OCI-LY1 (cell line): ENCODE data around the gene TYW1.

ENCODE experiments used
- H2AFZ ChIP-seq: fragments of 200-600 bp; sonication (generic), shearing (Covaris generic); 2 replicates; pipeline ENCODE4 v1.6.0; 2014; ENCODE audit warnings: antibody characterized with exemption, mild to moderate bottlenecking, low read length
- H3F3A ChIP-seq: fragments of 200-600 bp; sonication (generic), shearing (Covaris generic); 2 replicates; pipeline ENCODE4 v1.6.0; 2014; ENCODE audit warnings: mild to moderate bottlenecking, antibody characterized with exemption, low read length, moderate library complexity; ENCODE audit not compliant: insufficient read depth
- H3K27ac ChIP-seq: fragments of 200-600 bp; sonication (generic); 2 replicates; pipeline ENCODE4 v1.5.1; 2014; ENCODE audit warnings: low read length, mixed run types, mild to moderate bottlenecking, low read depth; ENCODE audit not compliant: poor library complexity, severe bottlenecking
- H3K27me3 ChIP-seq: fragments of 200-600 bp; sonication (generic); 2 replicates; pipeline ENCODE4 v1.6.0; 2014; ENCODE audit warnings: antibody characterized with exemption, mild to moderate bottlenecking, low read length, moderate library complexity; ENCODE audit not compliant: insufficient read depth
- H3K36me3 ChIP-seq: fragments of 200-600 bp; sonication (generic); 2 replicates; pipeline ENCODE4 v1.6.1; 2014; ENCODE audit warnings: mild to moderate bottlenecking, antibody characterized with exemption, low read length, moderate library complexity, mixed read lengths; ENCODE audit not compliant: insufficient read depth
- H3K4me1 ChIP-seq: fragments of 200-600 bp; sonication (generic); 2 replicates; pipeline ENCODE4 v1.5.1; 2014; ENCODE audit warnings: mild to moderate bottlenecking, low read length, moderate library complexity; ENCODE audit not compliant: insufficient read depth, severe bottlenecking
- H3K4me2 ChIP-seq: fragments of 200-600 bp; sonication (generic), shearing (Covaris generic); 2 replicates; pipeline ENCODE4 v1.6.1; 2014; ENCODE audit warnings: low read length
- H3K4me3 ChIP-seq: fragments of 200-600 bp; sonication (generic); 2 replicates; pipeline ENCODE4 v1.5.1; 2014; ENCODE audit warnings: low read length, low read depth, mild to moderate bottlenecking, mixed read lengths; ENCODE audit not compliant: poor library complexity, severe bottlenecking
- H3K79me2 ChIP-seq: fragments of 200-600 bp; shearing (Covaris generic); 2 replicates; pipeline ENCODE4 v1.6.1; 2016; ENCODE audit warnings: mixed run types, low read length, mixed read lengths; ENCODE audit not compliant: insufficient read depth
- H3K9ac ChIP-seq: fragments of 200-600 bp; sonication (generic), shearing (Covaris generic); 2 replicates; pipeline ENCODE4 v1.6.1; 2014; ENCODE audit warnings: mild to moderate bottlenecking, low read length, mixed read lengths
- H3K9me2 ChIP-seq: fragments of 200-600 bp; sonication (generic), shearing (Covaris generic); 2 replicates; pipeline ENCODE4 v1.6.1; 2014; ENCODE audit warnings: low read depth, mild to moderate bottlenecking, low read length, mixed read lengths
- H3K9me3 ChIP-seq: fragments of 200-600 bp; shearing (Covaris generic); 2 replicates; pipeline ENCODE4 v1.6.1; 2014; ENCODE audit warnings: low read length, mixed read lengths
- H4K20me1 ChIP-seq: fragments of 200-600 bp; sonication (generic), shearing (Covaris generic); 2 replicates; pipeline ENCODE4 v1.6.0; 2016; ENCODE audit warnings: mild to moderate bottlenecking, low read length; ENCODE audit not compliant: insufficient read depth
- EZH2 ChIP-seq: fragments of 200-600 bp; sonication (generic), shearing (Covaris generic); IDR thresholded peaks from 2 replicates; pipeline ENCODE4 v1.8.0; 2017; ENCODE audit warnings: borderline replicate concordance, mixed run types, mild to moderate bottlenecking, antibody characterized with exemption, low read length, moderate library complexity, mixed read lengths
- TF ChIP-seq, protein P1 (sequence below): fragments of 200-600 bp; sonication (generic), shearing (Covaris generic); IDR thresholded peaks from 2 replicates; pipeline ENCODE4 v1.5.1; 2017; ENCODE audit warnings: mild to moderate bottlenecking, antibody characterized with exemption, low read length, moderate library complexity, mixed read lengths

The TYW1 gene

DNA sequence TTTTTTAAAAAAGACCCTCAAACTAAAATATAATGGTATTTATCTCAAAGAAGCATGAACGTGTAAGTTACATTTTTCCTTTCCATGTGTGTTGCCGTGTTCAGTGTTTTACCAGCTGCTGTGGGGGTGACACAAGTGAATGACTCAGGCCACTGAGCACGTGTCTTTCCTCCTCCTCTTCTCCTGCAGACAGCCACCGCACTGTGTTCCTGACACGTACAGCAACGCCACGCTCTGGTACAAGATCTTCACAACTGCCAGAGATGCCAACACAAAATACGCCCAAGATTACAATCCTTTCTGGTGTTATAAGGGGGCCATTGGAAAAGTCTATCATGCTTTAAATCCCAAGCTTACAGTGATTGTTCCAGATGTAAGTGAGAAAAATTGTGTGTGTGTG, 45.9 kb upstream of the TYW1 start:
- Histone ChIP-seq H3K4me1 (no peaks in the 10 kb centered on the region), H3K9me2 (no peaks in the 10 kb centered on the region), H4K20me1 (no peaks in the 10 kb centered on the region), H3K79me2 (no peaks in the 10 kb centered on the region), H3K9me3 (no peaks in the 10 kb centered on the region), H3K27me3 (no peaks in the 10 kb centered on the region), H3K27ac (no peak overlapping the region), H3F3A (no peaks in the 10 kb centered on the region), H3K4me3 (no peak overlapping the region), H3K36me3 (peaks cover 84% of the 10 kb centered on the region), H2AFZ (no peak overlapping the region), H3K4me2 (no peak overlapping the region), H3K9ac (no peak overlapping the region)
- TF ChIP-seq, protein P1, sequence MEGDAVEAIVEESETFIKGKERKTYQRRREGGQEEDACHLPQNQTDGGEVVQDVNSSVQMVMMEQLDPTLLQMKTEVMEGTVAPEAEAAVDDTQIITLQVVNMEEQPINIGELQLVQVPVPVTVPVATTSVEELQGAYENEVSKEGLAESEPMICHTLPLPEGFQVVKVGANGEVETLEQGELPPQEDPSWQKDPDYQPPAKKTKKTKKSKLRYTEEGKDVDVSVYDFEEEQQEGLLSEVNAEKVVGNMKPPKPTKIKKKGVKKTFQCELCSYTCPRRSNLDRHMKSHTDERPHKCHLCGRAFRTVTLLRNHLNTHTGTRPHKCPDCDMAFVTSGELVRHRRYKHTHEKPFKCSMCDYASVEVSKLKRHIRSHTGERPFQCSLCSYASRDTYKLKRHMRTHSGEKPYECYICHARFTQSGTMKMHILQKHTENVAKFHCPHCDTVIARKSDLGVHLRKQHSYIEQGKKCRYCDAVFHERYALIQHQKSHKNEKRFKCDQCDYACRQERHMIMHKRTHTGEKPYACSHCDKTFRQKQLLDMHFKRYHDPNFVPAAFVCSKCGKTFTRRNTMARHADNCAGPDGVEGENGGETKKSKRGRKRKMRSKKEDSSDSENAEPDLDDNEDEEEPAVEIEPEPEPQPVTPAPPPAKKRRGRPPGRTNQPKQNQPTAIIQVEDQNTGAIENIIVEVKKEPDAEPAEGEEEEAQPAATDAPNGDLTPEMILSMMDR, result no peak
- TF ChIP-seq EZH2, result no peak

DNA sequence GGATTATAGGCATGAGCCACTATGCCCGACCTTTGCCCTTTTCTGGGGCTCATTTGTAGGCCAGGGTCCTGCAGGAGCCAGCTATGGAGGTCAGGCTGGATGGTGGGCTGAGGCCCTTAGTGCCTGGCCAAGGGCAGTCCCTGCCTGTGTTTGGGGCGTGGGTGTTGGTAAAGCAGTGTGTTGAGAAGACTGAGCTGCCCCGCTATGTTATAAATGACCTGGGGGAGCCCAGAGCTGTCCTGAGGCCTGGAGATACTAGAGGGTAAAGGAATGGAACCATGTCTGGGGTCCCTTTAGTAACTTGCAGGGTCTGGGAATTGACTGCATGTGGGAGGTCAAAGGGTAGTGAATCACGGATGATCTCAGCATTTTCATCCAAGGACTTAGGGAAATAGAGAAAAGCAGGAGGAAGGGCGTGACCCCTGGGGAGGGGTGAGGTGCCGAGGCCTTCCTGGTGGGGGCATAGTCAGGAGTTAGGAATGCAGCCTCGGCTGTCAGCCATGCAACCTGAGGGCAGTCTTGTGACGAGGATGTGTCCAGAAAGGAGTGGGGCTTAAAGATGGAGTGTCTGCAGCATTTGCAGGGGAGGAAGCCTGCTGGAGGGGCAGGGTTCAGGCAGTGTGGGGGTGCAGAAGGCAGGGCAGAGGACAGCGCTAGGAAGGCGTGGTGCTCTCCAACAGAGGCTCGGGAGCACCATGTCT, 44.1 kb upstream of the TYW1 start:
- H3K9ac ChIP-seq, result no peak overlapping the region
- TF ChIP-seq, protein P1, result no peak
- no peak for TF ChIP-seq EZH2
- no peak overlapping the region for H2AFZ ChIP-seq
- H3K36me3 ChIP-seq, result peaks cover 88% of the 10 kb centered on the region
- H3K4me2 ChIP-seq, result no peak overlapping the region
- no peaks in the 10 kb centered on the region for H3K79me2 ChIP-seq
- no peaks in the 10 kb centered on the region for H3K9me2 ChIP-seq
- H3F3A ChIP-seq, result no peaks in the 10 kb centered on the region
- H3K9me3 ChIP-seq, result no peaks in the 10 kb centered on the region
- H3K4me1 ChIP-seq, result no peaks in the 10 kb centered on the region
- H4K20me1 ChIP-seq, result no peaks in the 10 kb centered on the region
- no peaks in the 10 kb centered on the region for H3K27me3 ChIP-seq
- H3K4me3 ChIP-seq, result no peak overlapping the region
- no peak overlapping the region for H3K27ac ChIP-seq

DNA sequence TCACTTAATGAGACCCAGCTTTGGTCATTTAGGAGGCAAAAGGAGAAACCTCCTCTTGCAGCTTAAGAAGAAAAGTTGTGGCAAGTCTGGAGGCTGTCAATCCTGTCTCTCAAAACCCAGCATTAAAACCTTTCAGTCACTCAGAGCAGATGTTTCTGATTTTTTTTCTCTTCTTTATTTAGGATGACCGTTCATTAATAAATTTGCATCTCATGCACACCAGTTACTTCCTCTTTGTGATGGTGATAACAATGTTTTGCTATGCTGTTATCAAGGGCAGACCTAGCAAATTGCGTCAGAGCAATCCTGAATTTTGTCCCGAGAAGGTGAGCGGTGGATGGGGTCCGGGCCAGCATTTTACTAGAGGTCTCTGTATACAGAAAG, 43.6 kb upstream of the TYW1 start:
- Histone ChIP-seq H3K4me3 (no peak overlapping the region), H3K36me3 (peaks cover 90% of the 10 kb centered on the region), H3K9me3 (no peaks in the 10 kb centered on the region), H3F3A (no peaks in the 10 kb centered on the region), H2AFZ (no peak overlapping the region), H3K4me1 (no peaks in the 10 kb centered on the region), H3K4me2 (no peak overlapping the region), H3K79me2 (no peaks in the 10 kb centered on the region), H3K9me2 (no peaks in the 10 kb centered on the region), H3K9ac (no peak overlapping the region), H4K20me1 (no peaks in the 10 kb centered on the region), H3K27ac (no peak overlapping the region), H3K27me3 (no peaks in the 10 kb centered on the region)
- no peak for TF ChIP-seq EZH2
- TF ChIP-seq, protein P1, result no peak
